HG03521 (cell line): ENCODE results near the gene FAM149B1.
"Not testable (repeated sequence)": the region's sequence is repeated elsewhere in the genome, so short reads cannot be mapped to it uniquely, and the experiment has no call there.

Source experiments
- ATAC-seq: cut with Tn5 transposase; IDR thresholded peaks from one replicate; pipeline ENCODE4 v1.9.1; 2021; ENCODE audit warnings: mild to moderate bottlenecking, moderate library complexity; ENCODE audit not compliant: unreplicated experiment

The FAM149B1 gene

GRCh38 chr10:73167783-73168464 lies at the start of gene FAM149B1, which contains the start of gene ECD:
FAM149B1 (plus strand) TSS chr10:73168119; CDS start chr10:73168340, 221 bp downstream.
ECD (minus strand) TSS chr10:73168008; CDS start chr10:73163937, 4,071 bp downstream.
- ATAC-seq: peak; percentile 98

GRCh38 chr10:73119457-73119856 lies 48.5 kb upstream of the FAM149B1 start:
- no peak for ATAC-seq

- no peak for ATAC-seq
These were observed 48.0 kb upstream of the FAM149B1 start for GRCh38 chr10:73119952-73120351.

- ATAC-seq: no peak
These were observed 41.6 kb upstream of the FAM149B1 start for GRCh38 chr10:73126343-73126742.

GRCh38 chr10:73131301-73131700 lies 36.6 kb upstream of the FAM149B1 start:
- ATAC-seq: no peak

GRCh38 chr10:73131913-73132686 lies 35.8 kb upstream of the FAM149B1 start:
- no peak for ATAC-seq

- ATAC-seq: no peak
These were observed 33.2 kb upstream of the FAM149B1 start for GRCh38 chr10:73134727-73135126.

GRCh38 chr10:73136627-73137026 lies 31.3 kb upstream of the FAM149B1 start:
- no peak for ATAC-seq

GRCh38 chr10:73139251-73139650 lies 28.7 kb upstream of the FAM149B1 start:
- no peak for ATAC-seq

- ATAC-seq: no peak
These were observed 26.3 kb upstream of the FAM149B1 start for GRCh38 chr10:73141603-73142002.

GRCh38 chr10:73150633-73151413 lies 17.1 kb upstream of the FAM149B1 start:
- ATAC-seq: not testable (repeated sequence)

- no peak for ATAC-seq
These were observed 15.9 kb upstream of the FAM149B1 start for GRCh38 chr10:73152009-73152408.

- no peak for ATAC-seq
These were observed 11.9 kb upstream of the FAM149B1 start for GRCh38 chr10:73156054-73156453.

- ATAC-seq: no peak
These were observed 8.8 kb upstream of the FAM149B1 start for GRCh38 chr10:73159038-73159648.

- ATAC-seq: no peak
These were observed 6.8 kb upstream of the FAM149B1 start for GRCh38 chr10:73161079-73161478.

GRCh38 chr10:73161662-73162061 lies 6.3 kb upstream of the FAM149B1 start:
- ATAC-seq: no peak

- no peak for ATAC-seq
These were observed 4.8 kb upstream of the FAM149B1 start for GRCh38 chr10:73163096-73163495.

GRCh38 chr10:73166972-73167371 lies 947 bp upstream of the FAM149B1 start:
- no peak for ATAC-seq

GRCh38 chr10:73167458-73167782 lies 499 bp upstream of the FAM149B1 start:
- ATAC-seq: no peak

- ATAC-seq: peak; percentile 8
These were observed 515 bp downstream of the FAM149B1 start for GRCh38 chr10:73168465-73168803.

GRCh38 chr10:73169320-73169719 lies 1.4 kb downstream of the FAM149B1 start:
- ATAC-seq: no peak
